Karpas-422 (cell line): Measurements from ENCODE around the gene SARS2. TPM values are rescaled to one million over a fixed set of nuclear protein-coding genes. Genes with fewer than 3 reads are reported as not detected.

Experiments used
- DNase-seq: peaks from one replicate; pipeline ENCODE4 v3.0.0-alpha.2; 2015
- H2AFZ ChIP-seq: fragments of 200-600 bp; sonication (generic); 2 replicates; pipeline ENCODE4 v1.6.1; 2014; ENCODE audit warnings: antibody characterized with exemption, low read length, mixed read lengths
- H3K27ac ChIP-seq: fragments of 200-600 bp; sonication (generic); 2 replicates; pipeline ENCODE4 v1.5.1; 2014; ENCODE audit warnings: mild to moderate bottlenecking, low read length, moderate library complexity
- H3K27me3 ChIP-seq: fragments of 200-600 bp; sonication (generic); 2 replicates; pipeline ENCODE4 v1.6.1; 2014; ENCODE audit warnings: low read length, mixed read lengths
- H3K36me3 ChIP-seq: fragments of 200-600 bp; sonication (generic); 2 replicates; pipeline ENCODE4 v1.6.1; 2014; ENCODE audit warnings: low read length, mixed read lengths; ENCODE audit not compliant: insufficient read depth
- H3K4me1 ChIP-seq: fragments of 200-600 bp; sonication (generic); 2 replicates; pipeline ENCODE4 v1.6.1; 2014; ENCODE audit warnings: mild to moderate bottlenecking, low read length, mixed read lengths
- H3K4me2 ChIP-seq: fragments of 200-600 bp; sonication (generic); 2 replicates; pipeline ENCODE4 v1.6.1; 2014; ENCODE audit warnings: low read length, low read depth, mild to moderate bottlenecking; ENCODE audit not compliant: poor library complexity, severe bottlenecking
- H3K4me3 ChIP-seq: fragments of 200-600 bp; sonication (generic); 2 replicates; pipeline ENCODE4 v1.5.1; 2014; ENCODE audit warnings: mild to moderate bottlenecking, antibody characterized with exemption, low read length, mixed read lengths
- H3K79me2 ChIP-seq: fragments of 200-600 bp; sonication (generic); 2 replicates; pipeline ENCODE4 v1.6.1; 2014; ENCODE audit warnings: mild to moderate bottlenecking, low read length, mixed read lengths
- H3K9ac ChIP-seq: fragments of 200-600 bp; sonication (generic); 2 replicates; pipeline ENCODE4 v1.6.0; 2014; ENCODE audit warnings: low read length
- H3K9me2 ChIP-seq: fragments of 200-600 bp; sonication (generic), shearing (Covaris generic); replicated peaks from 2 replicates; pipeline ENCODE4 v1.6.0; 2014; ENCODE audit warnings: mild to moderate bottlenecking, low read length, moderate library complexity; ENCODE audit not compliant: insufficient read depth
- H3K9me3 ChIP-seq: fragments of 300-700, 200-600 bp; sonication (generic); 2 replicates; pipeline ENCODE4 v1.6.1; 2014; ENCODE audit warnings: low read length, mixed read lengths
- H4K20me1 ChIP-seq: fragments of 200-600 bp; sonication (generic); 2 replicates; pipeline ENCODE4 v1.6.1; 2014; ENCODE audit warnings: mild to moderate bottlenecking, antibody characterized with exemption, low read length, low read depth; ENCODE audit not compliant: insufficient read depth
- total RNA-seq: library from RNA; depleted of rRNA; stranded (reverse); fragments of >200 nt; shearing (Covaris generic); gene quantifications from 2 replicates; pipeline ENCODE4 v1.2.3, GENCODE V29; 2014; ENCODE audit warnings: low replicate concordance

Gene SARS2
- total RNA-seq, 1 experiment from 2014 or later, result 16.8 TPM

DNA sequence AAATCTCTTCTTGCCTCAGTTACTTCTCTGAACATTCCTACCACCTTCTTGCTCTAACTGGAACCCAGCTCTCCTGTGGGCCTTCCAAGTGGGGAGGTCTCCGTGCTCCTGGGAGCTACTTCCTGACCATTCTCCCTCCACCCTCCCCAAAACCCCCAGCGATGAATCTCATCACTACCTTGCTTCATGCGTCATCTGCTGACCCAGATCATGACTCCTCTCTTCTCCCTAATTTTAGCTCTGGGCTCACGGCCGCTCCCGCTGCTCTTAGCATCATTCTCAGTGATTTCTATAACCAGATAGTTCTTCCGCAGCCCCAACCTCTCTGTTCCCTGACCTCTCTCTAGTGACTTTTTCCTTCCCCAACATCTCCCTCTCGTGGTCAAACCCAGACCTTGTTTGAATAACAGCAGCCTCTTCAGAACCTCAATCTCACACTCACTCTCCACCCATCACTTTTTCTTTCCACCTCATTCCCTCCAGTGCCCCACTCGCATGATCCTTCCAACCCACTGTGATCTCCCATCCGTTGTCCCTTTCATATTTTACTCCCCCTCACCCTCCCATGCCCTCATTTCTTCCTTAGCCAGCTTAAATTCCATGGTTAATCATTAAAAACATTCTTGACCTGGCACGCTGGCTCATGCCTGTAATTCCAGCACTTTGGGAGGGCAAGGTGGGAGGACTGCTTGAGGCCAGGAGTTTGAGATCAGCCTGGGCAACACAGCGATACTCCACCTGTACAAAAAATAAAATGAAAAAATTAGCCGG is 22.0 kb upstream of the SARS2 start:
- no peak overlapping the region for H2AFZ ChIP-seq

DNA sequence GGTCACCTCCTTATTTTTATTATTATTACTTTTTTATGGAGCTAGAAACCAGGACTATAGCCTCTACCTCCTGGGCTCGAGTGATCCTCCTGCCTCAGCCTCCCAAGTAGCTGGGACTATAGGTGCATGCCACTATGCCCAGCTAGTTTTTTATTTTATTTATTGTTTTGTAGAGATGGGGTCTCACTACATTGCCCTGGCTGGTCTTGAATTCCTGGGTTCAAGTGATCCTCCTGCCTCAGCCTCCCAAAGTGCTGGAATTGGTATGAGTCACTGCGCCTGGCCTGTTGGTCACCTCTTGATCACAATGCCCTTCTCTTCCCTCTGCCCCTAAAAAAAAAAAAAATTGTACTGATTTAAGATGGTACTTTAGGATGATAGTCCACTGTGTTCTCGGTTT is 20.6 kb upstream of the SARS2 start:
- Histone ChIP-seq H3K79me2 (no peaks in the 10 kb centered on the region), H2AFZ (no peak overlapping the region), H3K4me2 (no peak overlapping the region), H3K9me2 (no peaks in the 10 kb centered on the region), H3K27me3 (no peaks in the 10 kb centered on the region), H4K20me1 (no peaks in the 10 kb centered on the region), H3K4me3 (no peak overlapping the region), H3K9ac (no peak overlapping the region), H3K27ac (no peak overlapping the region), H3K9me3 (no peaks in the 10 kb centered on the region), H3K4me1 (no peaks in the 10 kb centered on the region), H3K36me3 (no peaks in the 10 kb centered on the region)
- no peak for DNase-seq

More for the DNA sequence above, 22.0 kb upstream of the SARS2 start:
- Histone ChIP-seq H3K4me3 (no peak overlapping the region), H3K9me3 (no peaks in the 10 kb centered on the region), H3K36me3 (no peaks in the 10 kb centered on the region), H3K9ac (no peak overlapping the region), H3K4me1 (no peaks in the 10 kb centered on the region), H3K9me2 (no peaks in the 10 kb centered on the region), H4K20me1 (no peaks in the 10 kb centered on the region), H3K27me3 (no peaks in the 10 kb centered on the region), H3K4me2 (no peak overlapping the region), H3K79me2 (no peaks in the 10 kb centered on the region), H3K27ac (no peak overlapping the region)
- peak; percentile 88 for DNase-seq

DNA sequence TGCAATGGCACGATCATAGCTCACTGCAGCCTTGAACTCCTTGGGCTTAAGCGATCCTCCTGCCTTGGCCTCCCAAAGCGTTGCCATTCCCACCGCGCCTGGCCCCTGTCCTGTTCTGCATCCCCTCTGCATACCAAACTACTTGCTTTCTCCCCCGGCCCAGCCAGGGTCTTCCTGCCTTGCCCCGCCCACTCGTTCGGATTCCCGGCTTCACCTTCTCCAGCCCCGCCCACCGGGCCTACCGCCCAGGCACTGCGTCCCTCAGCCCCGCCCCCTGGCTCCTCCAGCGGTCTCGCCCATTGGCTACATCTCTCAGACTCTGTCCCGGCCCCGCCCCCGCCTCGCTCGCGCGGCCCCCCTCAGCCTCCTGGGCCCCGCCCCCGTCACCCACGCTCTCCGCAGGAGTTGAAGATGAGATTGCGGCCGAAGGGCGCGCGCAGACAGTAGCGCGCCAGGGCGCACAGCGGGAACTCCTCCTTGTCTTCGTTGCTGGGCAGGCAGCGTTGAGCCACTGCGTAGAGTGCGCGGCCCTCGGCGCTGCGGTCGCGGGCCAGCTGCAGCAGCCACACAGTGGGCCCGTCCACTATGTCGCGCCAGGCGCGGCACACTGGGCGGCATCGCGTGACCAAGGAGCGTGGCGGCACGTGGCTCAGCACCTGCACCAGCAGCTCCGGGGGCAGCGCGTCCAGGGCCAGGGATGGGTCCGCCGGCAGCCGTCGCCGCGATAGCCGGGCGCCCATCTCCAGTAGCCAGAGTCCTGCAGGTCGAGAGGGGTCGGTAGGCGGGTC is 19.2 kb upstream of the SARS2 start:
- H3K4me3 ChIP-seq, result no peak overlapping the region
- no peaks in the 10 kb centered on the region for H3K9me3 ChIP-seq
- H3K27me3 ChIP-seq, result no peaks in the 10 kb centered on the region
- no peak overlapping the region for H3K9ac ChIP-seq
- no peaks in the 10 kb centered on the region for H3K36me3 ChIP-seq
- H2AFZ ChIP-seq, result no peak overlapping the region
- H3K4me1 ChIP-seq, result no peaks in the 10 kb centered on the region
- H3K27ac ChIP-seq, result no peak overlapping the region
- no peak for DNase-seq
- H3K4me2 ChIP-seq, result no peak overlapping the region
- H3K9me2 ChIP-seq, result no peaks in the 10 kb centered on the region
- H3K79me2 ChIP-seq, result no peaks in the 10 kb centered on the region
- no peaks in the 10 kb centered on the region for H4K20me1 ChIP-seq

DNA sequence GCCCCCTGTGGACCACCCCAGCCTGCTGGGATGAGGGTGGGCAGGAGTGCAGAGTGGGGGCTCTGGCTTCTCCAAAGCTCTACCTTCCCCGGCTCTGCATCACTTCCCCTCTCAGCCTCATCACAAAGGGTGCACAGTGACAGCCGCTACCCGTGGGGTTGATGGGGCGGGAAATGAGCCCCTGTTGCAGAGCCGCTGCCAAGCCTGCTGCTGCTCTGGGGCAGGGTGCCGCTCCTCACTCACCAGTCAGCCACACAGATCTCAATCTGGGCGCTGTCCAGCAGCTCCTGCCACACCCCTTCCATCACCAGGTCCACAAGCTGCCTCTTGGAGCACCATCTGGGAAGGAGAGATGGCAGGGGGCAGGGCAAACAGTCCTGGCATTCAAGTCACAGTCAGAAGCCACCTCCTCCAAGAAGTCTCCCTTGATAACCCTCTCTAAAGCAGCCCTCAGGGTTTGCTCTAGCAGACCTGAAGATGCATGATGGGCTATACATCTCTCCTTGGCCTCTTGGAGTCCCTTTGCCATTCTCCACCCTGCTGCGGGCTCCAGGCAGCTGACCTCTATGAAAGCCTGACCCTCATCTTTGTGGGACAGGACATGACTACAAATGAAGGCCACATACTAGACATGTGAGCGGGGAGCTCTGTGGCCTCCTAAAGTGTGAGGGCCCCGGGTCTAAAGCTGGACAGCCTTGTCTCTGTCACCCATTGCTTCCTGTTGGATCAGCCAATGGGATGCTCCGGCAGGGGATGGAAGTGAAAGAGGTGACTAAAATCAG is 15.9 kb upstream of the SARS2 start:
- H3K9me3 ChIP-seq, result no peaks in the 10 kb centered on the region
- no peaks in the 10 kb centered on the region for H3K79me2 ChIP-seq
- no peak overlapping the region for H3K27ac ChIP-seq
- no peak overlapping the region for H3K9ac ChIP-seq
- no peaks in the 10 kb centered on the region for H3K4me1 ChIP-seq
- DNase-seq, result no peak
- no peaks in the 10 kb centered on the region for H3K9me2 ChIP-seq
- no peak overlapping the region for H3K4me3 ChIP-seq
- no peaks in the 10 kb centered on the region for H3K36me3 ChIP-seq
- H4K20me1 ChIP-seq, result no peaks in the 10 kb centered on the region
- H3K27me3 ChIP-seq, result no peaks in the 10 kb centered on the region
- no peak overlapping the region for H2AFZ ChIP-seq
- H3K4me2 ChIP-seq, result no peak overlapping the region

DNA sequence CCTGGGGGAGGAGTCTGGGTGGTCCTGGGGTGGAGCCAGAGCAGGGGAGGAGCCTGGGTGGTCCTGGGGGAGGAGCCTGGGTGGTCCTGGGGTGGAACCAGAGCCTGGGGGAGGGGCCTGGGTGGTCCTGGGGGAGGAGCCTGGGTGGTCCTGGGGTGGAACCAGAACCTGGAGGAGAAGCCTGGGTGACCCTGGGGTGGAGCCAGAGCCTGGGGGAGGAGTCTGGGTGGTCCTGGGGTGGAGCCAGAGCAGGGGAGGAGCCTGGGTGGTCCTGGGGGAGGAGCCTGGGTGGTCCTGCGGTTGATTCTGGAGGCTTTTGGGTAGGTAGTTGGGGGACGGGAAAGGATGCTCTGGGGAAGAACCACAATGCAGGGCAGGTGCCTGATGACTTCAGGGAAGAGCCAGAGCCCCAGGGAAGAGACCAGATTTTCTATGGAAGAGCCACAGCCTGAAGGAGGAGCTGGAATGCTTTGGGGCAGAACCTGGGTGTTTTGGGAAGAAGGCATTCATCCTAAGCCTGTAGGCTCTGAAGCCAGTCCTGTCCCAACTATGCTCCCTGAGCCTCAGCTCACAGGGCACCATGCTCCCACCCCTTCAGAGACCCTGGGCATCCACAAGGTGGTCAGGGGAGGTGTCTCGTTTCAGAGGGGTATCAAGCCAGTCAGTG is 15.1 kb upstream of the SARS2 start:
- Histone ChIP-seq H3K4me3 (no peak overlapping the region), H3K79me2 (no peaks in the 10 kb centered on the region), H4K20me1 (no peaks in the 10 kb centered on the region), H3K27ac (no peak overlapping the region), H3K9ac (no peak overlapping the region), H2AFZ (no peak overlapping the region), H3K9me2 (no peaks in the 10 kb centered on the region), H3K9me3 (no peaks in the 10 kb centered on the region), H3K27me3 (no peaks in the 10 kb centered on the region), H3K4me2 (no peak overlapping the region), H3K4me1 (no peaks in the 10 kb centered on the region), H3K36me3 (no peaks in the 10 kb centered on the region)
- DNase-seq, result peak; percentile 71

DNA sequence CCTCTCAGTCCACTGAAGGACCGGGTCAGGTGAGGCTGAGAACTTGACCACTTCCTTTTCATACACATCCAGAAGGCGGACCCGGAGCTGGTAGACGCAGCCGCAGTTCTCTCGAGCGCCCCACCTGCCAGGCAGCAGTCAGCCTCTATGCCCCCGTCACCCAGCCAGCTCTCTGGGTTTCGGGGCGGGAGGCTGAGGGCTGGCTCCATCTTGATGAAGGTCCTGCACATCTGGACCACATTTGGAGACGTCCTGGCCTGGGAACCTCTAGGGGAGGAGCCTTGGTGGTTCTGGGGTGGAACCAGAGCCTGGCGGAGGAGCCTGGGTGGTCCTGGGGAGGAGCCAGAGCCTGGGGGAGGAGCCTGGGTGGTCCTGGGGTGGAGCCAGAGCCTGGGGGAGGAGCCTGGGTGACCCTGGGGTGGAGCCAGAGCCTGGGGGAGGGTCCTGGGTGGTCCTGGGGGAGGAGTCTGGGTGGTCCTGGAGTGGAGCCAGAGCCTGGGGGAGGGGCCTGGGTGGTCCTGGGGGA is 14.5 kb upstream of the SARS2 start:
- Histone ChIP-seq H3K4me2 (no peak overlapping the region), H3K9me2 (no peaks in the 10 kb centered on the region), H3K9me3 (no peaks in the 10 kb centered on the region), H3K79me2 (no peaks in the 10 kb centered on the region), H3K36me3 (no peaks in the 10 kb centered on the region), H3K27ac (no peak overlapping the region), H3K9ac (no peak overlapping the region), H3K27me3 (no peaks in the 10 kb centered on the region), H4K20me1 (no peaks in the 10 kb centered on the region), H3K4me1 (no peaks in the 10 kb centered on the region), H3K4me3 (no peak overlapping the region), H2AFZ (no peak overlapping the region)
- DNase-seq, result peak; percentile 58

DNA sequence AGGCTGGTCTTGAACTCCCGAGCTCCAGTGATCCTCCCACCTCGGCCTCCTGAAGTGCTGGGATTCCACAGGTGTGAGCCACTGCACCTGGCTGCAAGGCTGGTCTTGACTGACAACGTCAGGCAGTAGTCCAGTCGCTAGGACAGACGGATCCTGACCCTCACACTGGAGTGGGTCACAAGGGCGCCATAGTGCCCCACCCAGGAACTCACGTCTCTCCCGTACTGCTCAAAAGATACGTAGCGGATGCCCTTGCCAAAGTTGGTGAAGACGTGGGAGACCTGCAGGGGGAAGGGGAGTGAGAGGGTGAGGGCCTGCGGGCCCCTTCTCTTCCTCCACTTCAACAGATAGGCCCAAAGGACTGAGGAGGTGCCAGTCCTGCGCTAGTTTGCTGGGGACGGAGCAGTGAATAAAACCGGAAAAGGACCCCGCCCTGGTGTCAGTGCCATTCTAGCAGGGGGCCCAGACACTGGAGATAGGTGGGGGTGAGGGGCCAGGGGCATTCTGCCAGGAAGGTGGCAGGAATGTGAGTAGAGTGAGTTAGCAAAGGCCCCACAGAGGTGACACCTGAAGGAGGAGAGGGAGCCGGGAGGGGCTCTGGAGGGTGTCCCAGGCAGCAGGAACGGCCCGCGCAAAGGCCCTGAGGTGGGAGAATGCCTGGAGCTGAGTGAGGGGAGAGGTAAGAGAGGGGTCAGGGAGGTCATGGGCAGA is 12.1 kb upstream of the SARS2 start:
- H3K4me2 ChIP-seq, result no peak overlapping the region
- no peak overlapping the region for H2AFZ ChIP-seq
- no peak overlapping the region for H3K27ac ChIP-seq
- no peaks in the 10 kb centered on the region for H3K9me3 ChIP-seq
- H3K9ac ChIP-seq, result no peak overlapping the region
- H3K4me1 ChIP-seq, result no peaks in the 10 kb centered on the region
- no peak overlapping the region for H3K4me3 ChIP-seq
- no peaks in the 10 kb centered on the region for H3K27me3 ChIP-seq
- no peaks in the 10 kb centered on the region for H3K9me2 ChIP-seq
- no peak for DNase-seq
- H3K36me3 ChIP-seq, result no peaks in the 10 kb centered on the region
- H4K20me1 ChIP-seq, result no peaks in the 10 kb centered on the region
- H3K79me2 ChIP-seq, result no peaks in the 10 kb centered on the region
